AG10803 (cell line): ENCODE data around the gene RPS6KA5.
"Not testable (repeated sequence)": the region's sequence is repeated elsewhere in the genome, so short reads cannot be mapped to it uniquely, and the experiment has no call there.

ENCODE experiments used
- DNase-seq: peaks from one replicate; pipeline ENCODE4 v3.0.0; 2010; ENCODE audit warnings: low read depth
- H3K4me3 ChIP-seq: 2 replicates; pipeline ENCODE4 v1.5.1; 2011; ENCODE audit warnings: mild to moderate bottlenecking, low read length, control low read depth
- TF ChIP-seq, protein P1 (sequence below): conservative IDR thresholded peaks from 2 replicates; pipeline ENCODE4 v1.5.1; 2011; ENCODE audit warnings: mild to moderate bottlenecking, low read length, control low read depth, inconsistent platforms

RPS6KA5 gene

GRCh38 chr14:90836692-90837063 lies 223.8 kb downstream of the RPS6KA5 start:
- TF ChIP-seq, protein P1, sequence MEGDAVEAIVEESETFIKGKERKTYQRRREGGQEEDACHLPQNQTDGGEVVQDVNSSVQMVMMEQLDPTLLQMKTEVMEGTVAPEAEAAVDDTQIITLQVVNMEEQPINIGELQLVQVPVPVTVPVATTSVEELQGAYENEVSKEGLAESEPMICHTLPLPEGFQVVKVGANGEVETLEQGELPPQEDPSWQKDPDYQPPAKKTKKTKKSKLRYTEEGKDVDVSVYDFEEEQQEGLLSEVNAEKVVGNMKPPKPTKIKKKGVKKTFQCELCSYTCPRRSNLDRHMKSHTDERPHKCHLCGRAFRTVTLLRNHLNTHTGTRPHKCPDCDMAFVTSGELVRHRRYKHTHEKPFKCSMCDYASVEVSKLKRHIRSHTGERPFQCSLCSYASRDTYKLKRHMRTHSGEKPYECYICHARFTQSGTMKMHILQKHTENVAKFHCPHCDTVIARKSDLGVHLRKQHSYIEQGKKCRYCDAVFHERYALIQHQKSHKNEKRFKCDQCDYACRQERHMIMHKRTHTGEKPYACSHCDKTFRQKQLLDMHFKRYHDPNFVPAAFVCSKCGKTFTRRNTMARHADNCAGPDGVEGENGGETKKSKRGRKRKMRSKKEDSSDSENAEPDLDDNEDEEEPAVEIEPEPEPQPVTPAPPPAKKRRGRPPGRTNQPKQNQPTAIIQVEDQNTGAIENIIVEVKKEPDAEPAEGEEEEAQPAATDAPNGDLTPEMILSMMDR = no peak
- DNase-seq = no peak
- H3K4me3 ChIP-seq = no peak overlapping the region

- no peak for DNase-seq
- no peak overlapping the region for H3K4me3 ChIP-seq
- TF ChIP-seq, protein P1 = no peak
Measured at GRCh38 chr14:90831821-90832220, 228.6 kb downstream of the RPS6KA5 start.

- no peak for DNase-seq
- TF ChIP-seq, protein P1 = no peak
- no peak overlapping the region for H3K4me3 ChIP-seq
Measured at GRCh38 chr14:90830931-90831701, 229.3 kb downstream of the RPS6KA5 start.

DNA sequence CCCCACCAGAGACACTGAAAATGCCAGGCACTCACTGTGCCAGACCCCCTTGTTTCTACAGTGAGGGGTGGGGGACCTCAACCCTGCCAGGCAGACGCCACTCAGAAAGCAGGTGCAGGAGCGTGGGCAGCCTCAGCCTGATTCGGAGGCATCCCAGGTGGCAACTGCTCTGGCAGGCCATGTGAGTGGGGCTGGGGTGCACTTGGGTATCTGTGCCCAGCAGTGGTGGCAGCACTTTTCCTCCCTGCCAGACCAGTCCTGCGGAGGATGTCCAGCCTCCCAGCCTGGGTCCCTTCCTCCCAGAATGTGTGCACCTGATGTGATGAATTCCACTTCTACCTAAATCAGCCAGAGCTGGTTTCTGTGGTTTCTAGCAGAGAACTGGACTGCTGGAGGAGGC lies 230.8 kb downstream of the RPS6KA5 start:
- H3K4me3 ChIP-seq = no peak overlapping the region
- DNase-seq = no peak
- TF ChIP-seq, protein P1 = no peak

- TF ChIP-seq, protein P1 = no peak
- H3K4me3 ChIP-seq = peak overlapping the region; percentile 40
- DNase-seq = no peak
Measured at GRCh38 chr14:90828642-90829487, 231.6 kb downstream of the RPS6KA5 start.

- TF ChIP-seq, protein P1 = no peak
- H3K4me3 ChIP-seq = peak overlapping the region; percentile 56
- peak; percentile 78 for DNase-seq
Measured at GRCh38 chr14:90827919-90828610, 232.4 kb downstream of the RPS6KA5 start.

DNA sequence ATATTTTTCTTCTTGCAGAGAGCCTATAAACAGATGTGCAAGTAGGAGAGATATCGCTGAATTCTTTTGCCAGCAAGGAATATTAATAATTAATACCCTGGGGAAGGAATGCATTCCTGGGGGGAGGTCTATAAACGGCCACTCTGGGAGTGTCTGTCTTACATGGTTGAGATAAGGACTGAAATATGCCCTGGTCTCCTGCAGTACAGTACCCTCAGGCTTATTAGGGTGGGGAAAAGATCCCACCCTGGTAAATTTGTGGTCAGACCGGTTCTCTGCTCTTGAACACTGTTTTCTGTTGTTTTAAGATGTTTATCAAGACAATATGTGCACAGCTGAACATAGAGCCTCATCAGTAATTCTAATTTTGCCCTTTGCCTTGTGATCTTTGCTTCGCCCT lies 236.9 kb downstream of the RPS6KA5 start:
- not testable (repeated sequence) for H3K4me3 ChIP-seq, DNase-seq
